ENCODE results near the gene BUB1. TPM values are rescaled to one million over a fixed set of nuclear protein-coding genes. Genes with fewer than 3 reads are reported as not detected.

Gene BUB1
- total RNA-seq, 1 donor from 2014 or later: 0.66 TPM

DNA sequence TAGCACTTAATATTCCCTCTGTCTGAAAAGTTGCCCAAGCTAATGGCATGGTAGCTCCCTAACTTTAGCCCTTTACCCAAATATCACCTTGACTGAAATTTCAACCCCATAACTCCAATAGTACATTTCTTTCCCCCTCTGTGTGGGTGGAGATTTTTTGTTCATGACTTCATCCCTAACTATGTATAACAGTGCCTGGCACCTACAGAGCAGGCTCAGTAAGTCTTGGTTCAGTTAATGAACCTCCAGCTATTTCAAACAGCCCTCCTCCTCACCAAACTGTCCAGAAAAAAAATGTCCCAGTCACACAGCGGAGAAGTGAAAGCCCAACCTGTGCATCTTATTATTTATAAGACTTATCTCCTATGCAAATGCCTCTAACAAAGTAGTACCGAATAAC lies 18.6 kb downstream of the BUB1 start:
- Histone ChIP-seq H3K9me3 (replicated peaks) (no peaks in the 10 kb centered on the region), H3K4me3 (no peak overlapping the region), H3K27ac (replicated peaks) (no peak overlapping the region), H3K27me3 (ENCODE audit: low read depth) (no peaks in the 10 kb centered on the region), H3K36me3 (no peaks in the 10 kb centered on the region), H3K4me1 (peaks cover 19% of the 10 kb centered on the region)
- no peak for TF ChIP-seq CTCF (IDR thresholded peaks at IDR 0.05; ENCODE audit: borderline replicate concordance)
- no peak for DNase-seq
- intact Hi-C loops (cut with micrococcal nuclease): no loop called here

DNA sequence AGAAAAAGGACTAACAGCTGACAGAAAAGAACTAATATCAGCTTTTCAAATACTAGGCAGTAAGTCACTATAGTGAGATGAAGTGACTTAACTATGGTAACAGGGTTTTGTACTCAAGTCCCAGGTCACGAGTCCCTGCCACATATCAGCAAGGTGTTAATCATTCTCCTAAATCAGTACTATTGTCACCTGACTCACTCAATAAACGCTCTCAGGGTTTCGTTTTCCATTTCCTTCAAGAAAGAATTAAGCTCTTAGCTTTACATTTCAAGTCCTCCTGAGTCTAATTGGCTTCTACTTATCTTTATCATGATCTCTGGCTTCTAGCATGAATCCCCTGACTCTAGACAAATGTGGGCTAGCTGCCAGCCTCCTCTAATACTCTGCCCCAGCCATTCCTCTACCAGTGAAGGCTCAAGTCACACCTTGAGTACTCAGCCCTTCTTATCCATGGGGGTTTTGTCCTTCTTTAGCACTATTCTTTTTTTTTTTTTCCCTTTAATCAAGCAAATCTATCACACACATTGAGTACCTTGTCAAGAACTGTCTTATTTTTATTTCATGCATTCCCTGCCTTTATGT lies 20.0 kb downstream of the BUB1 start:
- DNase-seq: no peak
- TF ChIP-seq CTCF (IDR thresholded peaks at IDR 0.05; ENCODE audit: borderline replicate concordance): no peak
- Histone ChIP-seq H3K27ac (replicated peaks) (no peak overlapping the region), H3K27me3 (ENCODE audit: low read depth) (no peaks in the 10 kb centered on the region), H3K36me3 (no peaks in the 10 kb centered on the region), H3K4me1 (peaks cover 19% of the 10 kb centered on the region), H3K4me3 (no peak overlapping the region), H3K9me3 (replicated peaks) (no peaks in the 10 kb centered on the region)
- intact Hi-C loops (cut with micrococcal nuclease): no loop called here

DNA sequence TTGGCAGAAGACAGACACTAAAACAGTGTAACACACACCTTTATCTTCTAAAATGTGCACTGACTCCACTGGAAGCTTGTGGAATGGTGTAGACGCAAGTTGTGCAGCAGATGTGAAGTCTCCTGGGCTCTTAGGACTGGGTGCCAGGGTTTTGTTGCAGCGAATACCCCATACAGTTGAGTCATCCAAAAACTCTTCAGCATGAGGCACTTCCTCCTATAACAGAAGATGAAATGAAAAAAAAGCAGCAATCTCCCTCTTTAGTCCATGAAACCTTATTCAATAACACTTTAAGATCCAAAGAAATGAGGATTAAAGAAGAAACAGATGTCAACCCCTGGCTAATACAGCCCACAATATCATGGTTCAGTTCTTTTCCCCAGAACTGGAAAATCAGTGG lies 22.2 kb downstream of the BUB1 start:
- no peak for DNase-seq
- Histone ChIP-seq H3K4me3 (no peak overlapping the region), H3K36me3 (no peaks in the 10 kb centered on the region), H3K9me3 (replicated peaks) (no peaks in the 10 kb centered on the region), H3K27ac (replicated peaks) (no peak overlapping the region), H3K27me3 (ENCODE audit: low read depth) (no peaks in the 10 kb centered on the region), H3K4me1 (peaks cover 14% of the 10 kb centered on the region)
- intact Hi-C loops (cut with micrococcal nuclease): no loop called here
- TF ChIP-seq CTCF (IDR thresholded peaks at IDR 0.05; ENCODE audit: borderline replicate concordance): no peak

- Histone ChIP-seq H3K4me3 (no peak overlapping the region), H3K27ac (replicated peaks) (no peak overlapping the region), H3K27me3 (ENCODE audit: low read depth) (no peaks in the 10 kb centered on the region), H3K4me1 (peaks cover 9% of the 10 kb centered on the region), H3K36me3 (no peaks in the 10 kb centered on the region), H3K9me3 (replicated peaks) (no peaks in the 10 kb centered on the region)
- intact Hi-C loops (cut with micrococcal nuclease): no loop called here
- DNase-seq: no peak
- no peak for TF ChIP-seq CTCF (IDR thresholded peaks at IDR 0.05; ENCODE audit: borderline replicate concordance)
Measured at GRCh38 chr2:110653861-110654260, 24.0 kb downstream of the BUB1 start.

- Histone ChIP-seq H3K36me3 (no peaks in the 10 kb centered on the region), H3K27me3 (ENCODE audit: low read depth) (no peaks in the 10 kb centered on the region), H3K4me3 (no peak overlapping the region), H3K4me1 (no peaks in the 10 kb centered on the region), H3K27ac (replicated peaks) (no peak overlapping the region), H3K9me3 (replicated peaks) (no peaks in the 10 kb centered on the region)
- intact Hi-C loops (cut with micrococcal nuclease): no loop called here
- no peak for TF ChIP-seq CTCF (IDR thresholded peaks at IDR 0.05; ENCODE audit: borderline replicate concordance)
- no peak for DNase-seq
Measured at GRCh38 chr2:110650346-110650745, 27.5 kb downstream of the BUB1 start.
